Measurements from ENCODE around the gene ZNF135. TPM values are rescaled to one million over a fixed set of nuclear protein-coding genes. Genes with fewer than 3 reads are reported as not detected.

ZNF135 gene
- total and polyA plus RNA-seq, 2 of the 4 experiments (the other 2 are of a cell fraction) = 2.4 to 2.7 TPM

DNA sequence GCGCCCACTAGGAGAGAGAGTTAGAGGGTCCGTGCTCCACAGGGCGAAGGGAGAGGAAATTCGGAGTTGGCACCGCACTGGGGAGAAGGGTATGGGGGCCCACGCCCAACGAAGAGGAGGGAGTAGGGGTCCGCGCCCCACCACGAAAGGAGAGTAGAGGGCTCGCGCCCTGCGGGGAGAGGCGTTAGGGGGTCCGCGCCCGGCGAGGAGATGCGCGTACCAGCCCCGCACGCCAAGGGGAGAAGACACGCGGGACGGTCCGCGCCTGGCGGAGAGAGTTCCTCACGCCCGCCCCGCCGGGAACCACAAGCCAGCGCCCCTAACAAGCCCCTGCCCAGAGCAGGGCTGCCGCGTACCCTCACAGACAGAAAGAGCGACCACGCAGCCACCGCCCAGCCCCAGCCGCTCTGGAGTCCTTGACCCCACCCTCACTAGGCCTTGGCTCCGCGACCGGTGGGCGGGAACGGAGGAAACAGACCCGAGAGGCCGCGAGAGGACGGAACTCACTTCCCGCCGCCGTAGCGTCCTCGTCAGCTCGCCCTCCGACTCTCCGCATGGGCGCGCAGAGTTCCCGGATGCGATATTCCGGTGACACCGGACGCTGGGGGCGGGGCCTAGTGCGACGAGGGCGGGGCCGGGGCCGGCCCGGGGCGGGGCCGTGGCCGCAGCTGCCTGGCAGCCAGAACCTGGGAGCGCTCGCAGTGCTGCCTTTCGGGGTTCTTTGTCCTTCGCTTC, 58.9 kb downstream of the ZNF135 start:
- in situ Hi-C loops (cut with MboI; ENCODE audit: low sequenced_read_pairs) = no loop called here
- no peak overlapping the region for H3K9ac ChIP-seq (ENCODE audit: low read depth, low read length)

More for the DNA sequence above, 58.9 kb downstream of the ZNF135 start:
- ChIA-PET CTCF (no interaction called here), POLR2A (ENCODE audit: unreplicated experiment) (no interaction called here)
- Histone ChIP-seq H4K5ac (ENCODE audit: low read depth, low read length) (no peak overlapping the region), H3K27me3 (ENCODE audit: control insufficient read depth, insufficient read depth, low read length) (no peaks in the 10 kb centered on the region), H3K14ac (replicated peaks; ENCODE audit: low read depth, low read length) (no peak overlapping the region), H4K8ac (ENCODE audit: low read depth in 2 of 2, low read length in 2 of 2) (no peak overlapping the region), H3K4me1 (ENCODE audit: control insufficient read depth, insufficient read depth, low read length) (no peaks in the 10 kb centered on the region), H4K91ac (ENCODE audit: insufficient read depth, low read depth, low read length) (no peak overlapping the region), H2AK9ac (replicated peaks; ENCODE audit: low read depth, low read length, poor library complexity) (no peak overlapping the region), H3K4ac (ENCODE audit: low read depth, low read length) (no peak overlapping the region), H4K20me1 (ENCODE audit: insufficient read depth, low read length) (no peaks in the 10 kb centered on the region), H3K36me3 (ENCODE audit: control insufficient read depth, insufficient read depth, low read length) (no peaks in the 10 kb centered on the region), H3K79me1 (ENCODE audit: low read depth in 1 of 2, low read length in 2 of 2) (no peaks in the 10 kb centered on the region), H2AK5ac (ENCODE audit: low read depth, low read length) (no peak overlapping the region), H3K9me3 (ENCODE audit: control insufficient read depth, insufficient read depth, low read length) (peaks cover 68% of the 10 kb centered on the region), H3K4me2 (ENCODE audit: low read depth, low read length) (no peak overlapping the region), H2BK20ac (ENCODE audit: low read depth, low read length) (no peak overlapping the region), H3K18ac (ENCODE audit: low read depth, low read length) (no peak overlapping the region), H2AFZ (replicated peaks; ENCODE audit: low read length, poor library complexity) (peak overlapping the region; percentile 82), H2BK5ac (ENCODE audit: low read depth, low read length, poor library complexity, severe bottlenecking) (no peak overlapping the region), H3K23ac (ENCODE audit: low read depth, low read length) (no peak overlapping the region), H3K56ac (ENCODE audit: extremely low read depth, insufficient read depth, low read length) (no peak overlapping the region), H2BK15ac (ENCODE audit: low read depth, low read length) (no peak overlapping the region), H3K4me3 (ENCODE audit: insufficient read depth, low read depth, low read length) (no peak overlapping the region), H3K9me1 (ENCODE audit: insufficient read depth, low read length) (no peaks in the 10 kb centered on the region), H2BK120ac (ENCODE audit: low read depth, low read length) (no peak overlapping the region), H3K27ac (ENCODE audit: insufficient read depth, low read length) (no peak overlapping the region)
- WGBS, 2 experiments (ENCODE audit: extremely low coverage in 2 of 2, insufficient read length in 1 of 2) = 8% methylated on average over 22 of the region's 77 CpGs; no CpG with 5 or more reads in 1 of the 2 experiments
- ATAC-seq (ENCODE audit: low read depth) (no peak), DNase-seq (no peak)
- BruUV-seq (replicated peaks) = no TSS peak
- intact Hi-C loops (cut with micrococcal nuclease) = no loop called here
- no peak for TF ChIP-seq FOS (IDR thresholded peaks at IDR 0.05; ENCODE audit: low read depth, low read length)
- no peak for TF ChIP-seq USF2 (IDR thresholded peaks at IDR 0.05; ENCODE audit: low read depth, low read length)
- no peak for TF ChIP-seq CEBPB (IDR thresholded peaks at IDR 0.05; ENCODE audit: low read depth, low read length)
- no peak for TF ChIP-seq BHLHE40 (IDR thresholded peaks at IDR 0.05; ENCODE audit: low read depth, low read length)
- no peak for TF ChIP-seq RFX5 (IDR thresholded peaks at IDR 0.05; ENCODE audit: low read depth, low read length)
- no peak for TF ChIP-seq ELK1 (IDR thresholded peaks at IDR 0.05; ENCODE audit: borderline replicate concordance, low read depth, low read length)
- TF ChIP-seq MXI1 (IDR thresholded peaks at IDR 0.05; ENCODE audit: borderline replicate concordance, low read depth, low read length) = no peak
- no peak for TF ChIP-seq NFE2L2 (IDR thresholded peaks at IDR 0.05; ENCODE audit: low read depth, low read length)
- no peak for TF ChIP-seq POLR2A (IDR thresholded peaks at IDR 0.05; ENCODE audit: low read depth, low read length)
- no peak for TF ChIP-seq RCOR1 (IDR thresholded peaks at IDR 0.05; ENCODE audit: insufficient replicate concordance, low read length)
- no peak for TF ChIP-seq MAFK (IDR thresholded peaks at IDR 0.05; ENCODE audit: low read depth, low read length)
- TF ChIP-seq CTCF (conservative IDR thresholded peaks at IDR 0.05; ENCODE audit: low read depth, low read length) = no peak
- no peak for TF ChIP-seq SMC3 (IDR thresholded peaks at IDR 0.05; ENCODE audit: low read depth, low read length)
- no peak for TF ChIP-seq RAD21 (IDR thresholded peaks at IDR 0.05; ENCODE audit: low read length)
- dilution Hi-C loops (cut with HindIII; ENCODE audit: low sequenced_read_pairs, unreplicated experiment) = no loop called here
